ENCODE measurements around the gene CUTA.

Gene CUTA

DNA sequence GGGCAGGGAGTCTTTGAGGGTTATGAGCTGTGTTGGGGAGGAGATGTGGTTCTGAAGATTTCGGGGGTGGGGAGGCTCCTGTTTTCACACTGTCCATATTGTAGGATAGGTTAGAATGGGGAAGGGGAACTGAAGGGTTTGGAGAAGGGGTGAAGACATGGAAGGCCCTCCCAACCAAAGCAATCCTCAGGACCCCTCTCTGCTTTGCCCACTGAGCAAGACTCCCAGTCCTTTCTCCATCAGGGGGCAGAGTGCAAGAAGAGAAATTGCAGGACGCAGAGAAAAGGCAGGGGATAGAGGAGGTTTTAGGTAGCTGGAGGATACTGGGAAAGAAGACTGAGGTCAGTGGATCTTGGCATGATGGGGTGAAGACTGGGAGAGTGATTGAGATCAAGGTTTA is 5.9 kb upstream of the CUTA start:
- TF ChIP-seq POLR2A (IDR thresholded peaks at IDR 0.05; ENCODE audit: low read length), result no peak
- TF ChIP-seq GATA1 (IDR thresholded peaks at IDR 0.05; ENCODE audit: low read depth, low read length), result no peak
- DNase-seq, result no peak

DNA sequence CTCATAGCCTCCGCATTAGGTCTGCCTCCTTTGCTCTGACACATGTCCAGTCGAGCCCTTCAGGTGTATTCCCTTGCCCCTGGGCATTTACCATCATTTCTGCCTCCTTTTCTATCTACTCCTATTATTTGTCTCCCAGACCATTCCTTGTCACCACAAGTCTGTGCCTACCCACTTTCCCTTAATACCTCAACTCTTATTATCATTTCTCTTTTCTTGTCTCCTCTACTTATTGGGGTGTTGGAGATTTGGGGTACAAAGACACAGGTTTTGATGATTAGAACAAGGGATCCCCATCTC is 3.4 kb upstream of the CUTA start:
- no peak for TF ChIP-seq POLR2A (IDR thresholded peaks at IDR 0.05; ENCODE audit: low read length)
- TF ChIP-seq GATA1 (IDR thresholded peaks at IDR 0.05; ENCODE audit: low read depth, low read length), result no peak
- no peak for DNase-seq

- no peak for TF ChIP-seq POLR2A (IDR thresholded peaks at IDR 0.05; ENCODE audit: low read length)
- no peak for TF ChIP-seq GATA1 (IDR thresholded peaks at IDR 0.05; ENCODE audit: low read depth, low read length)
- DNase-seq, result peak; percentile 71 to 87
Observed at GRCh38 chr6:33420491-33421343, 2.8 kb upstream of the CUTA start.

GRCh38 chr6:33419580-33420490 is 1.9 kb upstream of the CUTA start, which contains the start of gene SYNGAP1:
Gene SYNGAP1 (plus strand): TSS chr6:33420065. CDS start chr6:33420265, 200 bp downstream.
- TF ChIP-seq POLR2A (IDR thresholded peaks at IDR 0.05; ENCODE audit: low read length), result peak; percentile 21
- TF ChIP-seq GATA1 (IDR thresholded peaks at IDR 0.05; ENCODE audit: low read depth, low read length), result no peak
- DNase-seq, result peak; percentile 50 to 58

- TF ChIP-seq GATA1 (IDR thresholded peaks at IDR 0.05; ENCODE audit: low read depth, low read length) (no peak), POLR2A (IDR thresholded peaks at IDR 0.05; ENCODE audit: low read length) (peak; percentile 82)
- peak; percentile 38 to 67 for DNase-seq
Observed at GRCh38 chr6:33418690-33419291, 884 bp upstream of the CUTA start.

DNA sequence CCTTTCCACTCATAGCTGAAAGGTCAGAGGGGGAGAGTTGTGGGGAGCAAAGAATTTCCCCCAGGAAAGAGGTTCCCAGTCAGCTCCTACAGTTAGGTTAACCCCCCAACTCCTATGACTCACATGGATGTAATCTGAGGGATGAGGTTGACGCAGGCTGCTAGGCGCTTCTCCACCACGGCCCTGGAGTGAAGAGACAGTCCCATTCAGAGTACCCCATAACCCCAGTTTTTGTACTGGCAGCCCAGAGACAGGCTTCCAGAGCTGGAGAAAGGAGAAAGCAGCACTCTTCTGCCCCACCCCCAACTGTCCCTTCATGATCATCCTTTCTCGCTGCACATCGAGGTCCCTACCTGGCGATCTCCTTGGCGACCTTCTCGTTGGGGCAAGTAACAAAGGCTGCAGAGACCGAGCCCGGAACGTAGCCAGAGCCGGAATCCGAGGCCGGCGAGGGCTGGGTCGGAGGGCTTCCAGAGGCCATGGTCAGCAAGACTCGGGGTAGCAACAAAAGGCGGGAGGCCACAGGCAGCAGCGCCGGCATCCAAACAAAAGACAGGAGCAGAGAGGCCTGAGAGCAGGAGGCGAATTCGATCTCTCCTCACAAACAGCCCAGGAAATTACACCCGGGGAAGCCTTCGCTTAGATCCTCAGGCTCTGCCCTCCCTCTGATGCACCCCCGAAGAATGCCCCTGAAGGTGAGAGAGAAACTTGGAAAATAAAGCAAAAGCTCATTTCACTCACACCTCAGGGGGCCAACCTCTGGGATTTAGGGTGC is 592 bp downstream of the CUTA start:
- no peak for TF ChIP-seq POLR2A (IDR thresholded peaks at IDR 0.05; ENCODE audit: low read length)
- TF ChIP-seq GATA1 (IDR thresholded peaks at IDR 0.05; ENCODE audit: low read depth, low read length), result no peak
- DNase-seq, result peak; percentile 36 to 73

DNA sequence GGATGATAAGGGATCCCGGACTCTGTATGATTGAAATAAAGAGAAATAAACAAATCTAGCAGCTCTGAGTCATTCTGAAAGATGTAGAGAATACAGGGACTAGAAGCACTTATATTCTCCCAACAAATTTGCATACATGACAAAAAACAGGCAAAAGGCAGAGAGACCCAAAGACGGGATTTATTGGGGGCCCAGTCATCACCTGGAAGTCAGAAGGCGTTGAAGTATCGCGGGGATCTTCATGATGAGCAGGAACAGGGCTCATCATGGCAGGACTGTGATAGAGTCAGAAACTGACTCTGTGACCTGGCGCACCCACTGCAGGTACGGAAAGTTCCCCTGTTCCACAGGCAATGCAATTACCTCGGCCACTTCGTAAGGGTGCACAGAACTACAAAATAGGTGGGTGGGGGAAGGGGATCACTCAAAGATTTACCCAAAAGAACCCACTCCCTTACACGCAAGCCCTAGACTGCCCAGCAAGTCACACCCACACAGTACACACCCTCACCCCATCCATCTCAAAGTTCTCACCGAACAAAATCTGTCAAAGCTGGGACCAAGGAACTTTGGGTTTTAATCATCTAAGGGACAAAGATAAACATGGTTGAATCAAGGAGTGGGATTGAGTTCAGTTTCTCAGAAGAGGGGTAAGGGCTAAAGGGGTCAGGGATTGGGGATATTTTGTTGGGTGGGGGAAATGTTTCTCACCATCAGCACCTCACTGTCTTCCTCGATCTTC is 1.4 kb downstream of the CUTA start:
- DNase-seq, result no peak
- no peak for TF ChIP-seq POLR2A (IDR thresholded peaks at IDR 0.05; ENCODE audit: low read length)
- TF ChIP-seq GATA1 (IDR thresholded peaks at IDR 0.05; ENCODE audit: low read depth, low read length), result no peak

DNA sequence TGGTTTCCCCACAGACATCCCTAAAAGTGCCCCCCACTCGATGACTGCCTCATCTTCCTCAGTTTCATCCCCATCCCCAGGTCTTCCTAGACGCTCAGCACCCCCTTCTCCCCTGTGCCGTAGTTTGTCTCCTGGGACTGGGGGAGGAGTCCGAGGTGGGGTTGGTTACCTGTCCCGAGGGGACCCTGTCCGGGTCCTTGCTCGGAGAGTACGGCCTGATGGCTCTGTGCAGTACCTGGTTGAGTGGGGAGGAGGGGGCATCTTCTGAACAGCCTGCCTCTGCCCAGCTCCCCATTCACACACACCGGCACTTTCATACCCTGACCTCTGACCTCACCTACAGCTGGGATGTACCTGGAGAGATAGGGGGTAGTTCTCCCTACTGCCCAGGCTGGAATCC is 2.1 kb downstream of the CUTA start:
- TF ChIP-seq POLR2A (IDR thresholded peaks at IDR 0.05; ENCODE audit: low read length) (no peak), GATA1 (IDR thresholded peaks at IDR 0.05; ENCODE audit: low read depth, low read length) (no peak)
- no peak for DNase-seq

GRCh38 chr6:33414592-33415271 is 3.2 kb downstream of the CUTA start:
- TF ChIP-seq POLR2A (IDR thresholded peaks at IDR 0.05; ENCODE audit: low read length) (no peak), GATA1 (IDR thresholded peaks at IDR 0.05; ENCODE audit: low read depth, low read length) (no peak)

DNA sequence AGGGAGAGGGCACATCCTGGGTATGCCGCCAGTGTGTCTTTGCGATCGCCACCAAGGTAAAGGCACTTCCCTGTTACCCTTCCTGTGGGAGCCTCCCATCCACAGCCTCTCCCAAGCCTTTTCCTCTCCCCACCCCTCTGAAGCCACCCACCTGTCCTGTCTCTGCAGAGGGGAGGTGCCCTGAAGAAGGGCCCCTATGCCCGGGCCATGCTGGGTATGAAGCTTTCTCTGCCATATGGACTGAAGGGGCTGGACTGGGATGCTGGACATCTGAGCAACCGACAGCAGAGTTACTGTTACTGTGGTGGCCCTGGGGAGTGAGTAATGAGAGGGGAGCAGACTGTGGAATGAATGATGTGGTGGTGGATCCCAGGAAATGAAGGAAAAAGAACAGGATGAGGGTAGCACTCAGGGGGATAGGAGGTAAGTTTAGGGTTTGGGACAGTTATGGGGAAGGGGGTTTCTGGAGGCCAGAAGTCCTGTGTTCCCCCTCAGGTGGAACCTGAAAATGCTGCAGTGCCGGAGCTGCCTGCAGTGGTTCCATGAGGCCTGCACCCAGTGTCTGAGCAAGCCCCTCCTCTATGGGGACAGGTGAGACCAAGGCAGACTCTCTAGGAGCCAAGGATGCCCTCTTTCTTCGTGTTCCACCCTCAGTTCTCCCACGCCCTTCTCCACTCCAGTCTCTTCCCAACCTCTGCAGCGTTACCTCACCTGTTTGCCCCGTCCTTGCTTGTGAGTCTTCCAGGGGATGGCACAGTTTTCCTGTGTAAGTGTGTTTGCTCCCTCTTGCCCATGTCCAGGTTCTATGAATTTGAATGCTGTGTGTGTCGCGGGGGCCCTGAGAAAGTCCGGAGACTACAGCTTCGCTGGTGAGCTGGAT is 4.4 kb downstream of the CUTA start:
- no peak for DNase-seq

More at GRCh38 chr6:33414592-33415271, 3.2 kb downstream of the CUTA start:
- no peak for DNase-seq

More for the DNA sequence above, 4.4 kb downstream of the CUTA start:
- no peak for TF ChIP-seq GATA1 (IDR thresholded peaks at IDR 0.05; ENCODE audit: low read depth, low read length)
- no peak for TF ChIP-seq POLR2A (IDR thresholded peaks at IDR 0.05; ENCODE audit: low read length)

Data from erythroblast (primary cell).